ENCODE measurements around the gene LRRFIP2. TPM values are rescaled to one million over a fixed set of nuclear protein-coding genes. Genes with fewer than 3 reads are reported as not detected.
"Not testable (repeated sequence)": the region's sequence is repeated elsewhere in the genome, so short reads cannot be mapped to it uniquely, and the experiment has no call there.

The LRRFIP2 gene
- total RNA-seq, 1 experiment from 2014 or later: 41.1 TPM

- no peak for DNase-seq (ENCODE audit: low read depth)
These were observed 106.8 kb downstream of the LRRFIP2 start for GRCh38 chr3:37067577-37067976.

GRCh38 chr3:37064747-37065146 lies 109.6 kb downstream of the LRRFIP2 start:
- no peak for DNase-seq (ENCODE audit: low read depth)

DNA sequence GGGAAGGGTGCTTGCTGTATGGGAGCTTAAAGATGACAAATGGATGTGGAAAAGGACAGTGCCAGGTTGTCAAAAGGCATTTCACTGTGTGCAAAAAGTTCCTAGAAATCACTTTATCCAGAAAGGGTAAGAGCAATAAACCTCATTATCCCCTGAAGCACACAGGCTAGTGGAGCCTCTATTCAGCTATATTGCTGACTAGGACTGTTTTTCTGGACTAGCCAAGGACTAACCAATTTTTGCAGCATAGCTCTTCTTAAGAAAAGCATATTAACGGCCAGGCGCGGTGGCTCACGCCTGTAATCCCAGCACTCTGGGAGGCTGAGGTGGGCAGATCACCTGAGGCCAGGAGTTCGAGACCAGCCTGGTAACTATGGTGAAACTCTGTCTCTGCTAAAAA lies 116.3 kb downstream of the LRRFIP2 start:
- DNase-seq (ENCODE audit: low read depth): no peak

- no peak for DNase-seq (ENCODE audit: low read depth)
These were observed 117.6 kb downstream of the LRRFIP2 start for GRCh38 chr3:37056826-37057225.

DNA sequence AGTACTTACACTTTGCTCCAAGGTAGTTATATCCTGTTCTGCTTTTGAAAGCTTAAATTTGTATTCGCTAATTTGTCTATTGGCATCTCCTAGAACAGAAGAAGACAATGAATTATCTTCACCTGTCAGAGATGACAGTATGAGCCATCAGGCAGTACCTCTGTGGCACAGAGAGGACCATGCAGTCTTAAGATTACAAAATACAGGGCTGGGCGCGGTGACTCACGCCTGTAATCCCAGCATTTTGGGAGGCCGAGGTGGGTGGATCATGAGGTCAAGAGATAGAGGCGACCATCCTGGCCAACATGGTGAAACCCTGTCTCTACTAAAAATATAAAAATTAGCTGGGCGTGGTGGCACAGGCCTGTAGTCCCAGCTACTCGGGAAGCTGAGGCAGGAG lies 119.3 kb downstream of the LRRFIP2 start:
- not testable (repeated sequence) for DNase-seq (ENCODE audit: low read depth)

DNA sequence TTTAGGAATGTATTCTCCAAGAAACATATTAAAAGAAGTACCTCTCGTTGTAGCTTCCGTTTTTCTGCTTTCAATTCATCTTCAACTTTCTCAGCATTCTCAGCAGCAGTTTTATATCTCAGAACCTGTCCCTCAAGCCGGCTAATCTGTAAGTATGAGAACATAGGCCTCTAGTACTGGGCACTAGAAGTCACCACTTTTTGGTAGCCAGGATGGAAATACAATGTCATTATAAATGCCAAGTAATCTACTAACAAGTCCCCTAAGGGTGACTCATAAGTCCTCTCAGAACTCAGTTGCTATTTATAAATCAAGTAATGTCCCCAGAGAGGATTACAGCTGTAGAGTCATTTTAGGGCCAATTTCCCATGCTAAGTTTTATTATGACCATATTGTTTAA lies 120.0 kb downstream of the LRRFIP2 start:
- no peak for DNase-seq (ENCODE audit: low read depth)

- DNase-seq (ENCODE audit: low read depth): no peak
These were observed 120.6 kb downstream of the LRRFIP2 start for GRCh38 chr3:37053753-37054152.

- DNase-seq (ENCODE audit: low read depth): no peak
These were observed 121.0 kb downstream of the LRRFIP2 start for GRCh38 chr3:37053337-37053736.

GRCh38 chr3:37052860-37053259 lies 121.5 kb downstream of the LRRFIP2 start:
- DNase-seq (ENCODE audit: low read depth): no peak

- DNase-seq (ENCODE audit: low read depth): no peak
These were observed 124.1 kb downstream of the LRRFIP2 start for GRCh38 chr3:37050282-37050681.

- DNase-seq (ENCODE audit: low read depth): not testable (repeated sequence)
These were observed 131.7 kb downstream of the LRRFIP2 start for GRCh38 chr3:37042712-37043111.

DNA sequence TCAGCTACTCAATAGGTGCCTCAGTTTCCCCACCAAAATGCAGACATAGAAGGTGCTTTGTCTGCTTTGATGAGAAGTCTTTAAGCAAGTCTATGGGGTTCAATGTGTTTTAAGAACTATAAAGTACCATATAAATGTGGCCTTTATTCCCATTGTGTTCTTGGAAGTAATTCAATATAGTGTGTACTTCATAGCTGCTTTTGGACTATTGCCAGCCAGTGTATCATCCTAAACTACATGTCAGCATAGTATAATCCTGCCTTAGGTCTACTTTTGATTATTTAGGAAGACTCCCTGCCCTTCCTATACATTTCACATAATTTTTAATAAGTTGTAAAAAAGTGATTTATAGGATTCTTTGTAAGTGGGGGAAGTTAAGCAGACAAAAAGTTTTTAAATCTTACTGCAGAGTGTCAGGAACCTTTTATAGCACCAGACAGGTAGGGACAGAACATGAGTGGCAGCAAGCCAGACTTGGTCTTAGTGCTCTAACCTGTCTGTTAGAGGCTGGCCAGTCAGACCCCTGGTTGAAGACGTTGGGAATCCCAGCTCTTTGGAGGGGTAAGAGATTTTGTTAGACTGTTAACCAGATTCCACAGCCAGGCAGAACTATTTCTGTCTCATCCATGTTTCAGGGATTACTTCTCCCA lies 132.7 kb downstream of the LRRFIP2 start:
- no peak for DNase-seq (ENCODE audit: low read depth)

GRCh38 chr3:37040231-37040630 lies 134.2 kb downstream of the LRRFIP2 start:
- no peak for DNase-seq (ENCODE audit: low read depth)

DNA sequence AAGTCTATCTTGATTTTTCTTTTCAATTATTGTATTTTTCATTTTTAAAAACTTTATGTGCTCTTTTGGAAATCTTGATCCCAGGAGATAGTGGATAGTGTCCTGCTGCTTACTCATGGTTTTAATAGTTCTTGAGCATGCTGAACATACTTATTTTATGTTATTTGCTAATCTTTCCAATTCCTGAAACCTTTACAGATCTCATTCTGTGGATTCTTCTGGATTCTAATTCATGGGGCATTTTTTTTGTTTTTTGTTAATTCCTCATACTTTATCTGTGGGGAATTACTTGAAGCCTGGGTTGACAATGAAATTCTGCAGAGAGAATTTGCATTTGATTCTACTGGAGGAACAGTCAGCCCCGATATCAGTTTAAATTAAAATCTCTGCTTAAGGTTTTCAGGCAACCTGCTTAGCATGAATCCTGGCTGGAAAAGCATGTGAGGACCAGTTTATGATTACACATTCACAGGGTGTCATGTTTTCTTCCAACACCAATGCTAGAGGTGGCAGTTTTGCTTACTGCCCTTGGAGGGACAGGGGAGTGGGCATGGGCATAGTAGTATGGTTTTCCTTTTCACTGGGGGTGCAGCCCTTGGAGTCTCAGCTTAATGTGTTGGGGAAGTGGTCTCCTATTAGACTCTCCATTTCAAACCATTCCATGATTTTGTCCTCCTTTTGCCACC lies 135.1 kb downstream of the LRRFIP2 start:
- no peak for DNase-seq (ENCODE audit: low read depth)

DNA sequence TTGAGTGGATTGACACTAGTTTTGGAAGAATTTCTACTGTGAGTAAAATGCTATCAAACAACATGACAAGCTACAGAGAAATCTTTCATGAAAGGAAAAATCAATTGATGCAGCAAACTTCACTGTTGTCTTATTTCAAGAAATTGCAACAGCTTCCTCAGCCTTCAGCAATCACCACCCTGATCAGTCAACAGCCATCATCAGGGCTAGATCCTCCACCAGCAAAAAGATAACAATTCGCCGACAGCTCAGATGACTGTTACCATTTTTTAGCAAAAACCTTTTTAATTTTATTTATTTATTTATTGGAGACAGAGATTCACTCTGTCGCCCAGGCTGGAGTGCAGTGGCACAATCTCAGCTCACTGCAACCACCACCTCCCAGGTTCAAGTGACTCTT lies 137.0 kb downstream of the LRRFIP2 start:
- no peak for DNase-seq (ENCODE audit: low read depth)

DNA sequence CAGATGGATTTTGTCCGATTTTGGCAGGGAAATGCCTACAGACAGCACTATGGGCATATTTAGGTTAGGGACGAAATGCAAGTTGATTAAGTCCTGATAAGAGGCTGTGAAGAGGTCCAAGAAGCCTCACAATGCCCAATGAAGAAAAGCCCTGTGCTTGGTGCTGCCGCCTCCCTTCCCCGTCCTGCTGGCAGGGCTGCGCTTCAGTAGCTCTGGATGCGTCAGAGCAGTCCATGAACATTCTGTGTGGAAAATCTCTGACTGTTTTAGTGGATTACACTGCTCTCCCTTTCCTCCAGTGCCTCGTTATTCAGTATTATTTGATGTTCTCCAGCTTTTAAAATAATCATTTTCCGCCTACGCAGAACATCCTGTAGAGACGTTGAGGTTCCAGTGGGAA lies 141.4 kb downstream of the LRRFIP2 start:
- DNase-seq (ENCODE audit: low read depth): no peak

DNA sequence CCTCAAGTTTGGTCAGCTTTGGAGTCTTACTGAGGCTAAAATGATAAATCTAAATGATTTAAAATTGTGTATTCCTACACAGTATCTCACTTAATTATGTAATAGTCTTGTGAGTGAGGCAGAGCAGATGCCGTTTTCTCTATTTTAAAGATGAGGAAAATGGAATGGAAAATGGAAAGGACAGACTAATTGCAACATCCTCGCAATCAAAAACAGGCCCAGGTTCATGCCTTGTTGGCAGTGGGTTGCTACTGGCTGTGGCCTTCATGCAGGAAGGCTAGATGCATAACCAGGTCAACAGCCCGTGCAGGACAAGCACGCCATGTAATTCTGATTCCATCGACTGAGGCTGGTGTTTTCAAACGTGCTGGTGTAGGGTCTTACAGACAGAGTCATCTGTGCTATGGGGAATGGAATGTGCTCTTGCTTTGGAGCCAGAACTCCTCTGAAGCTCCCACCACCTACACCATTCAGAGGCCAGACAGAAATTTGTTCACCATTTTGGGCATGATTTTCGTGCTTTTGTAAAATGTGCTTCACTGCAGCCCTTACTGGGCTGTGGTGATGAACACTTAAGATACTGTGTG lies 143.2 kb downstream of the LRRFIP2 start:
- DNase-seq (ENCODE audit: low read depth): no peak

- no peak for DNase-seq (ENCODE audit: low read depth)
These were observed 143.8 kb downstream of the LRRFIP2 start for GRCh38 chr3:37030588-37030987.

DNA sequence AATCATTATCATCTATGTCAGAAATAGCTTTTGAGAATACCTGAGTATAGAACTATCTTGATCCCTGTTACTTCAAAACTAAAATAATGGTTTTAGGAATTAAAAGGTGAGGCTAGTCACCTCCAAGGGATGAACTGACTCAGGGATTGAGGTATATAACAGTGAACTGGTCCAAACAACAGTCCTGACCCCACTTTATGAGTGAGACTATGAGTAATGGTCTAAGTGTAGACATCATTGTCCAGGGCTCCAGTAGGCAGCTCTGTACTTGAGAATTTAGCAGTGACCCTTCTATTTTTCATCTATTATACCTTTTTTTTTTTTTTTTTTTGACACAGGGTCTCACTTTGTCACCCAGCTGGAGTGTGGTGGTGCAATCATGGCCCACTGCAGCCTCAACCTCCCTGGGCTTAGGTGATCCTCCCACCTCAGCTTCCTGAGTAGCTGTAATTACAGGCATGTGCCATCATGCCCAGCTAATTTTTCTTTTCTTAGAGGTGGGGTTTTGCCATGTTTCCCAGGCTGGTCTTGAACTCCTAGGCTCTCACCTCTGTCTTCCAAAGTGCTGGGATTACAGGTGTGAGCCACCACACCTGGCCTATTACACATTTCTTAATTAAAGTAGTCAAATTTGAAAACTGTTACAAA lies 144.7 kb downstream of the LRRFIP2 start:
- no peak for DNase-seq (ENCODE audit: low read depth)

GRCh38 chr3:37029111-37029510 lies 145.3 kb downstream of the LRRFIP2 start:
- no peak for DNase-seq (ENCODE audit: low read depth)

DNA sequence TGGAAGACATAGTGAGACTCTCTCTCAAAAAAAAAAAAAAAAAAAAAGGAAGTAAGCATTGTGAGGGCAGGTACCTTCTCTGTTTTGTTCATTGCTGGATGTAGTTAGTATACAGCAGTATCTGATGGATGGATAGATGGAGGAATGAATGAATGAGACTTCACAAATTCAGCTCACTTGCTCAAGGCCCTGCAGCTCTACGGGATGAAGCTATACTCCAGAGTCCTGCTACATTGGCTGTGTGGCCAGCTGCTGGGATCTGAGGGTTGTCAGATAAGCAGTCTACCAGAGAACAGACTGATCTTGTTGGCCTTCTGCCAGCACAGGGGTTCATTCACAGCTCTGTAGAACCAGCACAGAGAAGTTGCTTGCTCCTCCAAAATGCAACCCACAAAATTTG lies 146.1 kb downstream of the LRRFIP2 start:
- no peak for DNase-seq (ENCODE audit: low read depth)

DNA sequence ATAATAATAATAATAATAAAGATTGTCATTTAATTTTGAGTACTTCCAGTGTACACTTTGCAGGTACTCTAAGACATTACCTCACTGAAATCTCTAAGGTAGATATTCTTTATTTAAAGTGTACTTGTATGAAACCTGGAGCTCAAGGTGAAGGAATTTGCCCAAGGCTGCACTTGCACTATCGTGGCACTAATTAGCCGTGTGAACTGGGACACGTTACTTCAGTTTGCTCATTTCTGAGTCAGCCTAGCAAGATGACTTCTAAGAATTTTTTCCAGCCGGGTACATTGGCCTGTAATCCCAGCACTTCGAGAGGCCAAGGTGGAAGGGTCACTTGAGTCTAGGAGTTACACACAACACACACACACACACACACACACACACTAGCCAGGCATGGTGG lies 147.5 kb downstream of the LRRFIP2 start:
- no peak for DNase-seq (ENCODE audit: low read depth)
